IMR-90 (cell line): Measurements from ENCODE around the gene LRRC1. TPM values are rescaled to one million over a fixed set of nuclear protein-coding genes. Genes with fewer than 3 reads are reported as not detected.

Experiments
- ATAC-seq: fragments of 200-7000 bp; cut with Tn5 transposase; 2 replicates; pipeline ENCODE4 v1.9.1; 2020; ENCODE audit warnings: low read depth, mild to moderate bottlenecking, moderate library complexity
- BruUV-seq: library from RNA; stranded (reverse); fragments of 400-500 nt; replicated peaks from 2 replicates; lab custom pipeline; 2021; lab: Mats Ljungman, UMichigan
- CTCF ChIA-PET: fragments of 300-600 bp; formaldehyde crosslinking; extraction: SDS; loops from one replicate; lab custom pipeline; 2021; ENCODE audit warnings: antibody characterized with exemption; lab: Yijun Ruan, JAX
- POLR2A ChIA-PET: fragments of 300-600 bp; sonication (Branson Sonifier 250); formaldehyde crosslinking; loops from one replicate; lab custom pipeline; 2022; ENCODE audit warnings: antibody characterized with exemption; ENCODE audit not compliant: unreplicated experiment; lab: Charles Lee
- DNase-seq: peaks from one replicate; pipeline ENCODE4 v3.0.0; 2013
- H2AFZ ChIP-seq: replicated peaks from 2 replicates; pipeline ENCODE3; 2013; ENCODE audit warnings: low read length, mild to moderate bottlenecking; ENCODE audit not compliant: poor library complexity
- H2AK5ac ChIP-seq: 2 replicates; pipeline ENCODE4 v1.6.1; 2013; ENCODE audit warnings: low read depth, low read length, inconsistent platforms
- H2AK9ac ChIP-seq: replicated peaks from 2 replicates; pipeline ENCODE3; 2013; ENCODE audit warnings: mild to moderate bottlenecking, low read depth, low read length, moderate library complexity; ENCODE audit not compliant: poor library complexity
- H2BK120ac ChIP-seq: 2 replicates; pipeline ENCODE4 v1.6.1; 2013; ENCODE audit warnings: low read depth, low read length, inconsistent platforms
- H2BK15ac ChIP-seq: 3 replicates; pipeline ENCODE4 v1.6.1; 2013; ENCODE audit warnings: low read depth, low read length, inconsistent platforms
- H2BK20ac ChIP-seq: 2 replicates; pipeline ENCODE4 v1.6.1; 2013; ENCODE audit warnings: low read depth, mild to moderate bottlenecking, inconsistent platforms, low read length, moderate library complexity
- H2BK5ac ChIP-seq: 2 replicates; pipeline ENCODE4 v1.6.1; 2013; ENCODE audit warnings: mild to moderate bottlenecking, low read depth, low read length, inconsistent platforms; ENCODE audit not compliant: poor library complexity, severe bottlenecking
- H3K14ac ChIP-seq: replicated peaks from 2 replicates; pipeline ENCODE4 v1.6.1; 2013; ENCODE audit warnings: low read depth, low read length, inconsistent platforms
- H3K18ac ChIP-seq: 2 replicates; pipeline ENCODE4 v1.6.1; 2013; ENCODE audit warnings: low read depth, low read length, control low read depth
- H3K23ac ChIP-seq: 2 replicates; pipeline ENCODE4 v1.6.1; 2013; ENCODE audit warnings: low read depth, low read length, inconsistent platforms
- H3K27ac ChIP-seq: 2 replicates; pipeline ENCODE4 v1.5.1; 2013; ENCODE audit warnings: mild to moderate bottlenecking, control low read depth, low read length; ENCODE audit not compliant: insufficient read depth
- H3K27me3 ChIP-seq: 2 replicates; pipeline ENCODE4 v1.6.1; 2013; ENCODE audit warnings: low read length; ENCODE audit not compliant: control insufficient read depth, insufficient read depth
- H3K36me3 ChIP-seq: 2 replicates; pipeline ENCODE4 v1.6.1; 2013; ENCODE audit warnings: low read length, mixed read lengths; ENCODE audit not compliant: control insufficient read depth, insufficient read depth
- H3K4ac ChIP-seq: 2 replicates; pipeline ENCODE4 v1.6.1; 2013; ENCODE audit warnings: low read depth, low read length, inconsistent platforms
- H3K4me1 ChIP-seq: 2 replicates; pipeline ENCODE4 v1.6.1; 2013; ENCODE audit warnings: low read length, mixed read lengths; ENCODE audit not compliant: control insufficient read depth, insufficient read depth
- H3K4me2 ChIP-seq: 2 replicates; pipeline ENCODE4 v1.6.1; 2013; ENCODE audit warnings: low read depth, mild to moderate bottlenecking, control low read depth, low read length, moderate library complexity
- H3K4me3 ChIP-seq: 2 replicates; pipeline ENCODE4 v1.5.1; 2013; ENCODE audit warnings: low read depth, mild to moderate bottlenecking, control low read depth, low read length, moderate library complexity; ENCODE audit not compliant: insufficient read depth
- H3K56ac ChIP-seq: 2 replicates; pipeline ENCODE4 v1.6.1; 2013; ENCODE audit warnings: low read length, inconsistent platforms; ENCODE audit not compliant: insufficient read depth; ENCODE audit errors: extremely low read depth
- H3K79me1 ChIP-seq, 2 experiments: 2 replicates each; pipeline ENCODE4 v1.6.1; 2013; ENCODE audit warnings: low read length in 2 of 2, inconsistent platforms in 1 of 2, low read depth in 1 of 2
- H3K9ac ChIP-seq: 2 replicates; pipeline ENCODE4 v1.6.1; 2013; ENCODE audit warnings: low read depth, low read length, control low read depth
- H3K9me1 ChIP-seq: 2 replicates; pipeline ENCODE4 v1.6.1; 2013; ENCODE audit warnings: low read length, inconsistent platforms; ENCODE audit not compliant: insufficient read depth
- H3K9me3 ChIP-seq: 2 replicates; pipeline ENCODE4 v1.6.1; 2013; ENCODE audit warnings: low read length; ENCODE audit not compliant: control insufficient read depth, insufficient read depth
- H4K20me1 ChIP-seq: 2 replicates; pipeline ENCODE4 v1.6.1; 2013; ENCODE audit warnings: low read length, inconsistent platforms; ENCODE audit not compliant: insufficient read depth
- H4K5ac ChIP-seq: 2 replicates; pipeline ENCODE4 v1.6.1; 2013; ENCODE audit warnings: mild to moderate bottlenecking, low read depth, low read length, control low read depth
- H4K8ac ChIP-seq, 2 experiments: 2 replicates each; pipeline ENCODE4 v1.6.1; 2013; ENCODE audit warnings: low read depth in 2 of 2, low read length in 2 of 2, control low read depth in 1 of 2, inconsistent platforms in 1 of 2
- H4K91ac ChIP-seq: 2 replicates; pipeline ENCODE4 v1.6.1; 2013; ENCODE audit warnings: low read depth, low read length, inconsistent platforms; ENCODE audit not compliant: insufficient read depth
- BHLHE40 ChIP-seq: fragments of 150-350 bp; IDR thresholded peaks from 2 replicates; pipeline ENCODE4 v1.6.1; 2016; ENCODE audit warnings: mild to moderate bottlenecking, low read depth, low read length
- CEBPB ChIP-seq: IDR thresholded peaks from 2 replicates; pipeline ENCODE4 v1.6.1; 2012; ENCODE audit warnings: low read depth, low read length, improper control_type of control experiment
- CHD1 ChIP-seq: IDR thresholded peaks from 2 replicates; pipeline ENCODE4 v1.6.1; 2012; ENCODE audit warnings: low read depth, low read length, improper control_type of control experiment
- CTCF ChIP-seq: conservative IDR thresholded peaks from 2 replicates; pipeline ENCODE4 v1.5.1; 2012; ENCODE audit warnings: mild to moderate bottlenecking, low read depth, low read length, improper control_type of control experiment
- ELK1 ChIP-seq: fragments of 150-350 bp; IDR thresholded peaks from 2 replicates; pipeline ENCODE4 v1.6.1; 2016; ENCODE audit warnings: low read depth, mild to moderate bottlenecking, low read length, moderate library complexity, borderline replicate concordance
- MXI1 ChIP-seq: IDR thresholded peaks from 2 replicates; pipeline ENCODE4 v1.6.1; 2012; ENCODE audit warnings: low read depth, mild to moderate bottlenecking, low read length, moderate library complexity, borderline replicate concordance
- SMC3 ChIP-seq: fragments of 150-350 bp; IDR thresholded peaks from 2 replicates; pipeline ENCODE4 v1.6.1; 2016; ENCODE audit warnings: low read depth, mild to moderate bottlenecking, antibody characterized with exemption, low read length, moderate library complexity
- USF2 ChIP-seq: fragments of 150-350 bp; IDR thresholded peaks from 2 replicates; pipeline ENCODE4 v1.6.1; 2017; ENCODE audit warnings: mild to moderate bottlenecking, antibody characterized with exemption, low read length, low read depth
- WGBS, 2 experiments: methylation state at CpG; one replicate each; pipeline versions ENCODE4 v1.1.5 to v1.1.7; 2013; ENCODE audit warnings: missing lambda C conversion rate in 2 of 2; ENCODE audit not compliant: insufficient read length in 1 of 2; ENCODE audit errors: extremely low coverage in 2 of 2; 5-methylcytosine and 5-hydroxymethylcytosine counted together
- dilution Hi-C: fragments of 300-500 bp; cut with HindIII; formaldehyde crosslinking; loops from one replicate; pipeline ENCODE4 v1.14.3; 2018; ENCODE audit warnings: low sequenced_read_pairs; ENCODE audit not compliant: unreplicated experiment
- in situ Hi-C: fragments of 300-500 bp; cut with MboI; formaldehyde crosslinking; loops from 3 replicates; pipeline ENCODE4 v1.14.3; 2019; ENCODE audit warnings: low sequenced_read_pairs, inconsistent platforms, mixed read lengths
- intact Hi-C: fragments of 100-400 bp; cut with micrococcal nuclease; formaldehyde crosslinking; loops from 2 replicates; pipeline ENCODE4 v1.10.0; 2022
- polyA plus RNA-seq, 3 experiments: library from polyadenylated mRNA; depleted of rRNA; stranded (reverse); fragments of >200 nt; gene quantifications; 2 replicates each; pipeline ENCODE4 v1.2.3, GENCODE V29; 2012; ENCODE audit warnings: low replicate concordance in 1 of 3
- total RNA-seq: library from RNA; depleted of rRNA; stranded (reverse); fragments of >200 nt; gene quantifications from 2 replicates; pipeline ENCODE4 v1.2.3, GENCODE V29; 2012

LRRC1 gene
- total and polyA plus RNA-seq, 2 of the 4 experiments (the other 2 are of a cell fraction) = 5.1 to 6.1 TPM

- no peak overlapping the region for H2BK5ac ChIP-seq
- no peak overlapping the region for H2AFZ ChIP-seq
- no peak overlapping the region for H3K14ac ChIP-seq
- no peak overlapping the region for H4K5ac ChIP-seq
- no peak overlapping the region for H2BK120ac ChIP-seq
- ChIA-PET POLR2A (no interaction called here), CTCF (interaction anchor here (0.6 kb wide), 2 partner anchors 832 to 1056 kb away, joined by 3 read pairs; no protein-coding TSS in a partner anchor)
- no peak overlapping the region for H3K27ac ChIP-seq
- no peaks in the 10 kb centered on the region for H3K9me3 ChIP-seq
- H2BK20ac ChIP-seq = no peak overlapping the region
- H3K27me3 ChIP-seq = no peaks in the 10 kb centered on the region; the same call in 1 of the 2 replicates
- no peak overlapping the region for H3K4me2 ChIP-seq
- no peak for TF ChIP-seq USF2
- no peak for TF ChIP-seq CTCF
- no peak for TF ChIP-seq BHLHE40
- TF ChIP-seq CEBPB = no peak
- no peak for TF ChIP-seq MXI1
- TF ChIP-seq ELK1 = no peak
- TF ChIP-seq SMC3 = no peak
- TF ChIP-seq CHD1 = no peak
- H2BK15ac ChIP-seq = no peak overlapping the region
- peaks cover 3% of the 10 kb centered on the region; the same call in 1 of the 2 replicates for H3K4me1 ChIP-seq
- no peaks in the 10 kb centered on the region for H3K79me1 ChIP-seq
- H3K9me1 ChIP-seq = no peaks in the 10 kb centered on the region
- in situ Hi-C loops = loop anchor here (25.0 kb wide), 1 partner anchor 752 kb away; no protein-coding TSS in a partner anchor
- no peak overlapping the region for H3K4ac ChIP-seq
- H3K4me3 ChIP-seq = no peak overlapping the region
- dilution Hi-C loops = no loop called here
- no peak overlapping the region for H3K56ac ChIP-seq
- no peak overlapping the region for H4K91ac ChIP-seq
- H3K9ac ChIP-seq = no peak overlapping the region
- intact Hi-C loops = no loop called here
- peak; percentile 64 for DNase-seq
- H4K20me1 ChIP-seq = no peaks in the 10 kb centered on the region
- ATAC-seq = no peak
- H2AK5ac ChIP-seq = no peak overlapping the region
- no peak overlapping the region for H4K8ac ChIP-seq
- no TSS peak for BruUV-seq
- no peaks in the 10 kb centered on the region for H3K36me3 ChIP-seq
- H3K18ac ChIP-seq = no peak overlapping the region
- no peak overlapping the region for H2AK9ac ChIP-seq
- no CpG with 5 or more reads among the region's 1 CpG for WGBS, 2 experiments
- no peak overlapping the region for H3K23ac ChIP-seq
These were observed 144.0 kb downstream of the LRRC1 start for GRCh38 chr6:53938810-53939209.
